CD4-positive, alpha-beta memory T cell (primary cell): ENCODE results near the gene GCN1. TPM values are rescaled to one million over a fixed set of nuclear protein-coding genes. Genes with fewer than 3 reads are reported as not detected.

ENCODE experiments used
- CTCF ChIA-PET: fragments of 350-600 bp; sonication (Branson Sonifier 250); formaldehyde crosslinking; loops from one replicate; lab custom pipeline; 2021; ENCODE audit warnings: inconsistent platforms; ENCODE audit not compliant: partially characterized antibody; lab: Charles Lee
- POLR2A ChIA-PET: fragments of 350-600 bp; sonication (Branson Sonifier 250); formaldehyde crosslinking; loops from one replicate; lab custom pipeline; 2021; ENCODE audit not compliant: partially characterized antibody; lab: Charles Lee
- DNase-seq, 5 donors: peaks; one replicate each; pipeline versions ENCODE4 v3.0.0 to v3.0.0-alpha.2; 2020 to 2022; ENCODE audit warnings: mixed read lengths in 1 of 5
- H3K27ac ChIP-seq: one replicate; pipeline ENCODE4 v1.7.0; 2013; ENCODE audit warnings: low read depth, low read length
- H3K27me3 ChIP-seq: 2 replicates; pipeline ENCODE4 v1.7.0; 2013; ENCODE audit warnings: mild to moderate bottlenecking, low read length, moderate library complexity; ENCODE audit not compliant: insufficient read depth
- H3K36me3 ChIP-seq: 2 replicates; pipeline ENCODE4 v1.7.0; 2013; ENCODE audit warnings: mild to moderate bottlenecking, low read length, moderate library complexity; ENCODE audit not compliant: insufficient read depth
- H3K4me1 ChIP-seq: 2 replicates; pipeline ENCODE4 v1.7.0; 2013; ENCODE audit warnings: mild to moderate bottlenecking, low read length, moderate library complexity; ENCODE audit not compliant: insufficient read depth
- H3K4me3 ChIP-seq, 2 donors: one replicate each; pipeline ENCODE4 v1.7.0; 2013; ENCODE audit warnings: low read length in 2 of 2, mild to moderate bottlenecking in 1 of 2
- H3K9me3 ChIP-seq, 2 donors: one replicate each; pipeline ENCODE4 v1.7.0; 2013; ENCODE audit warnings: low read length in 2 of 2, control low read depth in 1 of 2; ENCODE audit not compliant: control insufficient read depth in 1 of 2
- H3K27ac Mint-ChIP-seq, 7 donors: one replicate each; pipeline ENCODE4 v1.8.0; 2020 to 2021; ENCODE audit warnings: mixed read lengths in 7 of 7, mild to moderate bottlenecking in 6 of 7, inconsistent platforms in 3 of 7, moderate library complexity in 3 of 7
- H3K27me3 Mint-ChIP-seq, 2 donors: one replicate each; pipeline ENCODE4 v1.8.0; 2020 to 2021; ENCODE audit warnings: mixed read lengths in 2 of 2
- H3K36me3 Mint-ChIP-seq, 2 donors: one replicate each; pipeline ENCODE4 v1.8.0; 2020 to 2021; ENCODE audit warnings: mixed read lengths in 2 of 2, inconsistent platforms in 1 of 2, mild to moderate bottlenecking in 1 of 2
- H3K4me1 Mint-ChIP-seq, 4 donors: one replicate each; pipeline ENCODE4 v1.8.0; 2020 to 2021; ENCODE audit warnings: mixed read lengths in 4 of 4, mild to moderate bottlenecking in 1 of 4
- H3K4me3 Mint-ChIP-seq, 8 donors: one replicate each; pipeline ENCODE4 v1.8.0; 2020 to 2021; ENCODE audit warnings: mixed read lengths in 8 of 8, mild to moderate bottlenecking in 7 of 8, moderate library complexity in 6 of 8, inconsistent platforms in 3 of 8
- H3K9me3 Mint-ChIP-seq, 8 donors: one replicate each; pipeline ENCODE4 v1.8.0; 2020 to 2021; ENCODE audit warnings: mixed read lengths in 8 of 8, mild to moderate bottlenecking in 5 of 8, inconsistent platforms in 3 of 8, moderate library complexity in 1 of 8
- intact Hi-C: fragments of 100-400 bp; cut with micrococcal nuclease; formaldehyde crosslinking; loops from one replicate; pipeline ENCODE4 v1.15.1; 2023
- polyA plus RNA-seq, 2 donors: library from polyadenylated mRNA; unstranded; fragments of 300-500 nt; fragmentation: Illumina TruSeq; gene quantifications; one replicate each; pipeline ENCODE4 v1.2.3, GENCODE V29; 2021
- total RNA-seq, 2 experiments: library from RNA; stranded (reverse); gene quantifications; one replicate each; pipeline ENCODE4 v1.2.3, GENCODE V29; 2021

GCN1 gene
- total and polyA plus RNA-seq, 4 experiments from 2014 or later: 13.9 to 132 (median 78.1) TPM

- ChIA-PET CTCF (no interaction called here), POLR2A (no interaction called here)
- Histone ChIP-seq H3K27me3 (no peaks in the 10 kb centered on the region), H3K9me3 (no peaks in the 10 kb centered on the region), H3K4me3 (no peak overlapping the region), H3K4me1 (no peaks in the 10 kb centered on the region), H3K36me3 (peaks cover 87% of the 10 kb centered on the region), H3K27ac (no peak overlapping the region)
- intact Hi-C loops: no loop called here
- no peaks in the 10 kb centered on the region for H3K9me3 Mint-ChIP-seq
- H3K36me3 Mint-ChIP-seq: peaks cover 60 to 80% of the 10 kb centered on the region in 2 donors
- H3K4me1 Mint-ChIP-seq: no peaks in the 10 kb centered on the region
- H3K27ac Mint-ChIP-seq: peak overlapping the region in 5 of 7 donors; percentile 8 to 77 (median 42)
- H3K27me3 Mint-ChIP-seq: no peaks in the 10 kb centered on the region
- no peak overlapping the region for H3K4me3 Mint-ChIP-seq
- no peak for DNase-seq
Observed at GRCh38 chr12:120156315-120157259, 37.9 kb downstream of the GCN1 start.

DNA sequence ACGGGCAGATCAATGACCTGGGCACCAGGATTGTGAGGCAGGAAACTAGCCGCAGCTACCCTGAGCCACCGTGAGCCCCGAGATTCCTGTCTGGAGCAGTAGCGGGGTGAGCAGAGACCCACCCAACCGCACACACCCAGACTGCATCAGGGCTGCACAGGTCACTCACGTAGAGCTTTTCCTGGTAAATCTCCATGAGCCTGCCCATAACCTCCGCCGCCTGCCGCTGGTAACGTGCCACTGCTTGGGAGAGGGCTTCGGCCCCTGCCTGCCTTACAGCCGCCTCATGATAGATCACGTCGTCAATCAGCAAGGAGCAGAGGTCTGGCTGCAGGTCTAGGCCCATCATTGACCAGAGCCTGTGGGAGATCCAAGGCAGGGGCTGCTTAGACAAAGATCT, 39.4 kb downstream of the GCN1 start:
- no peak overlapping the region for H3K4me3 Mint-ChIP-seq

GRCh38 chr12:120150919-120151525, 43.5 kb downstream of the GCN1 start:
- no peak overlapping the region for H3K27ac ChIP-seq
- H3K9me3 ChIP-seq: no peaks in the 10 kb centered on the region
- DNase-seq: no peak
- no peaks in the 10 kb centered on the region for H3K27me3 ChIP-seq
- H3K4me1 ChIP-seq: no peaks in the 10 kb centered on the region
- ChIA-PET CTCF (interaction anchor here (1.3 kb wide), 1 partner anchor 50 kb away, joined by 3 read pairs; the partner anchor contains the start of gene RPLP0), POLR2A (no interaction called here)
- intact Hi-C loops: no loop called here
- no peak overlapping the region for H3K4me3 Mint-ChIP-seq
- H3K9me3 Mint-ChIP-seq: no peaks in the 10 kb centered on the region
- peaks cover 75% of the 10 kb centered on the region for H3K36me3 ChIP-seq
- peaks cover 45 to 76% of the 10 kb centered on the region in 2 donors for H3K36me3 Mint-ChIP-seq
- H3K27me3 Mint-ChIP-seq: no peaks in the 10 kb centered on the region
- no peak overlapping the region for H3K27ac Mint-ChIP-seq
- no peak overlapping the region for H3K4me3 ChIP-seq
- H3K4me1 Mint-ChIP-seq: no peaks in the 10 kb centered on the region

More for the DNA sequence above, 39.4 kb downstream of the GCN1 start:
- H3K4me3 ChIP-seq: no peak overlapping the region
- no peaks in the 10 kb centered on the region for H3K4me1 Mint-ChIP-seq
- no peaks in the 10 kb centered on the region for H3K9me3 Mint-ChIP-seq
- no peaks in the 10 kb centered on the region for H3K27me3 Mint-ChIP-seq
- H3K27me3 ChIP-seq: no peaks in the 10 kb centered on the region
- H3K9me3 ChIP-seq: no peaks in the 10 kb centered on the region
- H3K27ac Mint-ChIP-seq: no peak overlapping the region
- intact Hi-C loops: no loop called here
- H3K4me1 ChIP-seq: no peaks in the 10 kb centered on the region
- peaks cover 45 to 75% of the 10 kb centered on the region in 2 donors for H3K36me3 Mint-ChIP-seq
- CTCF ChIA-PET: no interaction called here
- DNase-seq: no peak
- H3K27ac ChIP-seq: no peak overlapping the region
- peaks cover 78% of the 10 kb centered on the region for H3K36me3 ChIP-seq
- POLR2A ChIA-PET: no interaction called here

DNA sequence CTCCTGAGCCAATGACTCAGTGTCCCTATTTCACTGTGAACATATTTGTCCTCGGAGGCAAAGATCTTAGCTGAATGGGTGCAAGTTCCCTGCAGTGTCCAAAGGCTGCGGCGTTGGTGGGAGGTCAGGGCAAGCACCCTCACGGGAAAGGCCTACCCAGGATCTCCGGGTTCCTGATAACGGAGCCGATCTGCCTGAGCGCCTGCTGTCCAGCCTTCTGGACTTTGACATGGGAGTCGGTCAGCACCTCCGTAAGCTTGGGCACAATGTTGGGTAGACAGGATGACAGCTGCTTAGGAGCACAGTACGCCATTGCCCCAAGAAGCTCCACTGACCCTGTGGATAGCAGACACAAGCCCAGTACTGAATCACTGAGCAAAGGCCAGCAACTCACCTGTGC, 46.5 kb downstream of the GCN1 start:
- POLR2A ChIA-PET: no interaction called here
- H3K27ac ChIP-seq: no peak overlapping the region
- peaks cover 66% of the 10 kb centered on the region for H3K36me3 ChIP-seq
- H3K36me3 Mint-ChIP-seq: peaks cover 38 to 69% of the 10 kb centered on the region in 2 donors
- no peaks in the 10 kb centered on the region for H3K4me1 Mint-ChIP-seq
- H3K27me3 Mint-ChIP-seq: no peaks in the 10 kb centered on the region
- H3K4me1 ChIP-seq: no peaks in the 10 kb centered on the region
- H3K27ac Mint-ChIP-seq: peak overlapping the region in 2 of 7 donors; percentile 43 to 55
- H3K9me3 Mint-ChIP-seq: no peaks in the 10 kb centered on the region
- H3K9me3 ChIP-seq: no peaks in the 10 kb centered on the region
- H3K4me3 Mint-ChIP-seq: no peak overlapping the region
- DNase-seq: no peak
- no peak overlapping the region for H3K4me3 ChIP-seq
- intact Hi-C loops: no loop called here
- no peaks in the 10 kb centered on the region for H3K27me3 ChIP-seq
- CTCF ChIA-PET: no interaction called here

- Histone ChIP-seq H3K9me3 (no peaks in the 10 kb centered on the region), H3K36me3 (peaks cover 82% of the 10 kb centered on the region), H3K27ac (no peak overlapping the region), H3K4me1 (no peaks in the 10 kb centered on the region), H3K27me3 (no peaks in the 10 kb centered on the region), H3K4me3 (no peak overlapping the region)
- Mint-ChIP-seq H3K4me1 (no peaks in the 10 kb centered on the region), H3K4me3 (no peak overlapping the region), H3K9me3 (no peaks in the 10 kb centered on the region), H3K27me3 (no peaks in the 10 kb centered on the region), H3K36me3 (peaks cover 64 to 78% of the 10 kb centered on the region in 2 donors), H3K27ac (no peak overlapping the region)
- CTCF ChIA-PET: no interaction called here
- DNase-seq: no peak
- intact Hi-C loops: no loop called here
- POLR2A ChIA-PET: no interaction called here
Observed at GRCh38 chr12:120145164-120145563, 49.4 kb downstream of the GCN1 start.

- Histone ChIP-seq H3K4me3 (no peak overlapping the region), H3K9me3 (no peaks in the 10 kb centered on the region), H3K27ac (no peak overlapping the region), H3K4me1 (no peaks in the 10 kb centered on the region), H3K27me3 (no peaks in the 10 kb centered on the region), H3K36me3 (peaks cover 80% of the 10 kb centered on the region)
- peaks cover 66 to 78% of the 10 kb centered on the region in 2 donors for H3K36me3 Mint-ChIP-seq
- peaks cover 0 to 2% (median 0%) of the 10 kb centered on the region in 4 donors for H3K4me1 Mint-ChIP-seq
- CTCF ChIA-PET: no interaction called here
- no peak for DNase-seq
- H3K9me3 Mint-ChIP-seq: no peaks in the 10 kb centered on the region
- H3K27ac Mint-ChIP-seq: no peak overlapping the region
- POLR2A ChIA-PET: no interaction called here
- intact Hi-C loops: no loop called here
- H3K27me3 Mint-ChIP-seq: no peaks in the 10 kb centered on the region
- no peak overlapping the region for H3K4me3 Mint-ChIP-seq
Observed at GRCh38 chr12:120144215-120144614, 50.3 kb downstream of the GCN1 start.

- no peaks in the 10 kb centered on the region for H3K27me3 ChIP-seq
- H3K4me3 ChIP-seq: no peak overlapping the region
- Mint-ChIP-seq H3K9me3 (no peaks in the 10 kb centered on the region), H3K27ac (peak overlapping the region in 2 of 7 donors; percentile 36 to 57), H3K36me3 (peaks cover 56 to 75% of the 10 kb centered on the region in 2 donors), H3K27me3 (no peaks in the 10 kb centered on the region), H3K4me1 (peaks cover 0 to 2% (median 0%) of the 10 kb centered on the region in 4 donors), H3K4me3 (no peak overlapping the region)
- no peaks in the 10 kb centered on the region for H3K4me1 ChIP-seq
- CTCF ChIA-PET: no interaction called here
- peaks cover 76% of the 10 kb centered on the region for H3K36me3 ChIP-seq
- POLR2A ChIA-PET: no interaction called here
- intact Hi-C loops: no loop called here
- no peak for DNase-seq
- H3K27ac ChIP-seq: no peak overlapping the region
- no peaks in the 10 kb centered on the region for H3K9me3 ChIP-seq
Observed at GRCh38 chr12:120142231-120142877, 52.2 kb downstream of the GCN1 start.
